Neural cell (in vitro differentiated cells): Measurements from ENCODE around the gene RAB4B. TPM values are rescaled to one million over a fixed set of nuclear protein-coding genes. Genes with fewer than 3 reads are reported as not detected.

Experiments used
- H2AFZ ChIP-seq: fragments of 200-600, 300-800 bp; sonication (generic), shearing (Covaris generic); 2 replicates; pipeline ENCODE4 v1.6.0; 2014; ENCODE audit warnings: low read depth, mild to moderate bottlenecking, antibody characterized with exemption, low read length, moderate library complexity
- H3F3A ChIP-seq: fragments of 200-600 bp; shearing (Covaris generic); 2 replicates; pipeline ENCODE4 v1.6.1; 2016; ENCODE audit warnings: mild to moderate bottlenecking, moderate library complexity, mixed read lengths, antibody characterized with exemption, low read length; ENCODE audit not compliant: insufficient read depth, poor library complexity, severe bottlenecking
- H3K27ac ChIP-seq: fragments of 200-600, 300-800 bp; sonication (generic), shearing (Covaris generic); 2 replicates; pipeline ENCODE4 v1.5.1; 2014; ENCODE audit warnings: mild to moderate bottlenecking, low read length, moderate library complexity
- H3K27me3 ChIP-seq: fragments of 300-800, 200-600 bp; sonication (generic), shearing (Covaris generic); 2 replicates; pipeline ENCODE4 v1.6.0; 2014; ENCODE audit warnings: mild to moderate bottlenecking, low read depth, low read length, moderate library complexity; ENCODE audit not compliant: insufficient read depth
- H3K36me3 ChIP-seq: fragments of 300-800, 200-600 bp; sonication (generic), shearing (Covaris generic); 2 replicates; pipeline ENCODE4 v1.5.1; 2014; ENCODE audit warnings: mild to moderate bottlenecking, antibody characterized with exemption, low read length, moderate library complexity; ENCODE audit not compliant: insufficient read depth
- H3K4me2 ChIP-seq: fragments of 300-800, 200-600 bp; sonication (generic), shearing (Covaris generic); 2 replicates; pipeline ENCODE4 v1.6.0; 2014; ENCODE audit warnings: mild to moderate bottlenecking, low read length
- H3K4me3 ChIP-seq: fragments of 300-800, 200-600 bp; sonication (generic), shearing (Covaris generic); 2 replicates; pipeline ENCODE4 v1.5.1; 2014; ENCODE audit warnings: mild to moderate bottlenecking, low read length, moderate library complexity
- H3K79me2 ChIP-seq: fragments of 200-600 bp; shearing (Covaris generic); replicated peaks from 2 replicates; pipeline ENCODE4 v1.6.0; 2014; ENCODE audit warnings: mild to moderate bottlenecking, low read length, moderate library complexity; ENCODE audit not compliant: insufficient read depth
- H3K9ac ChIP-seq: fragments of 300-800, 200-600 bp; sonication (generic), shearing (Covaris generic); 2 replicates; pipeline ENCODE4 v1.6.1; 2016; ENCODE audit warnings: mild to moderate bottlenecking, low read length, mixed read lengths
- H3K9me2 ChIP-seq: fragments of 200-600 bp; shearing (Covaris generic); 2 replicates; pipeline ENCODE4 v1.6.1; 2016; ENCODE audit warnings: mild to moderate bottlenecking, low read length, mixed read lengths; ENCODE audit not compliant: insufficient read depth
- H3K9me3 ChIP-seq: fragments of 200-600, 300-800 bp; sonication (generic), shearing (Covaris generic); 2 replicates; pipeline ENCODE4 v1.6.1; 2016; ENCODE audit warnings: mild to moderate bottlenecking, mixed run types, low read length, moderate library complexity, mixed read lengths
- H4K20me1 ChIP-seq: fragments of 200-600 bp; shearing (Covaris generic); 2 replicates; pipeline ENCODE4 v1.6.1; 2016; ENCODE audit warnings: mild to moderate bottlenecking, mixed run types; ENCODE audit not compliant: insufficient read depth
- CTCF ChIP-seq: fragments of 450-650 bp; IDR thresholded peaks from 2 replicates; pipeline ENCODE4 v1.5.1; 2014; ENCODE audit warnings: antibody characterized with exemption, mild to moderate bottlenecking, moderate library complexity; ENCODE audit not compliant: poor library complexity, severe bottlenecking
- EP300 ChIP-seq: fragments of 450-650 bp; conservative IDR thresholded peaks from 2 replicates; pipeline ENCODE4 v1.6.1; 2014; ENCODE audit warnings: antibody characterized with exemption, mild to moderate bottlenecking, moderate library complexity; ENCODE audit not compliant: poor library complexity, severe bottlenecking
- EZH2 ChIP-seq: fragments of 200-600, 300-800 bp; shearing (Covaris generic), sonication (generic); IDR thresholded peaks from 2 replicates; pipeline ENCODE4 v1.6.1; 2014; ENCODE audit warnings: antibody characterized with exemption, low read length, borderline replicate concordance, mild to moderate bottlenecking; ENCODE audit not compliant: insufficient read depth, poor library complexity, severe bottlenecking
- MXI1 ChIP-seq: fragments of 450-650 bp; conservative IDR thresholded peaks from 2 replicates; pipeline ENCODE4 v1.6.1; 2014; ENCODE audit warnings: antibody characterized with exemption, mild to moderate bottlenecking; ENCODE audit not compliant: poor library complexity, severe bottlenecking
- POLR2AphosphoS5 ChIP-seq: IDR thresholded peaks from 2 replicates; pipeline ENCODE4 v1.6.1; 2012
- RAD21 ChIP-seq: fragments of 450-650 bp; conservative IDR thresholded peaks from 2 replicates; pipeline ENCODE4 v1.6.1; 2014; ENCODE audit warnings: antibody characterized with exemption, mild to moderate bottlenecking, moderate library complexity
- REST ChIP-seq: IDR thresholded peaks from 2 replicates; pipeline ENCODE4 v1.6.1; 2012; ENCODE audit warnings: borderline replicate concordance
- SMC3 ChIP-seq: fragments of 450-650 bp; conservative IDR thresholded peaks from 2 replicates; pipeline ENCODE4 v1.6.1; 2014; ENCODE audit warnings: antibody characterized with exemption, mild to moderate bottlenecking, moderate library complexity; ENCODE audit not compliant: poor library complexity
- TAF1 ChIP-seq: IDR thresholded peaks from 2 replicates; pipeline ENCODE4 v1.6.1; 2012; ENCODE audit warnings: low read depth
- polyA plus RNA-seq: library from polyadenylated mRNA; depleted of rRNA; stranded (reverse); fragments of >200 nt; gene quantifications from 2 replicates; pipeline ENCODE4 v1.2.3, GENCODE V29; 2014

Gene RAB4B
- polyA plus RNA-seq, 1 donor from 2014 or later, result 66.0 TPM

GRCh38 chr19:40756502-40757110 is 21.4 kb upstream of the RAB4B start:
- Histone ChIP-seq H4K20me1 (no peaks in the 10 kb centered on the region), H3F3A (no peaks in the 10 kb centered on the region)

GRCh38 chr19:40758491-40758890 is 19.6 kb upstream of the RAB4B start:
- H3K36me3 ChIP-seq, result no peaks in the 10 kb centered on the region

More at GRCh38 chr19:40756502-40757110, 21.4 kb upstream of the RAB4B start:
- H3K27me3 ChIP-seq, result no peaks in the 10 kb centered on the region
- no peaks in the 10 kb centered on the region for H3K9me3 ChIP-seq
- H3K36me3 ChIP-seq, result no peaks in the 10 kb centered on the region
- H3K4me2 ChIP-seq, result no peak overlapping the region
- H3K4me3 ChIP-seq, result no peak overlapping the region
- peaks cover 35% of the 10 kb centered on the region for H3K79me2 ChIP-seq
- no peaks in the 10 kb centered on the region for H3K9me2 ChIP-seq
- no peak overlapping the region for H3K27ac ChIP-seq
- no peak overlapping the region for H2AFZ ChIP-seq
- no peak overlapping the region for H3K9ac ChIP-seq
- TF ChIP-seq EP300, result no peak
- no peak for TF ChIP-seq EZH2
- TF ChIP-seq MXI1, result no peak
- no peak for TF ChIP-seq SMC3
- TF ChIP-seq RAD21, result no peak
- no peak for TF ChIP-seq TAF1

More at GRCh38 chr19:40758491-40758890, 19.6 kb upstream of the RAB4B start:
- H2AFZ ChIP-seq, result no peak overlapping the region
- H3K4me2 ChIP-seq, result no peak overlapping the region
- no peaks in the 10 kb centered on the region for H3K27me3 ChIP-seq
- TF ChIP-seq POLR2AphosphoS5, result no peak
- no peak for TF ChIP-seq EZH2
- TF ChIP-seq MXI1, result no peak
- TF ChIP-seq CTCF, result no peak
- TF ChIP-seq RAD21, result no peak
- TF ChIP-seq REST, result no peak
- TF ChIP-seq EP300, result no peak
- TF ChIP-seq TAF1, result no peak
- TF ChIP-seq SMC3, result no peak
- no peaks in the 10 kb centered on the region for H3F3A ChIP-seq
- no peaks in the 10 kb centered on the region for H3K9me2 ChIP-seq
- H3K27ac ChIP-seq, result no peak overlapping the region
- no peaks in the 10 kb centered on the region for H3K9me3 ChIP-seq
- H3K9ac ChIP-seq, result no peak overlapping the region
- no peak overlapping the region for H3K4me3 ChIP-seq
- no peaks in the 10 kb centered on the region for H4K20me1 ChIP-seq
- H3K79me2 ChIP-seq, result peaks cover 19% of the 10 kb centered on the region
